GM21786 (cell line): ENCODE results near the gene MGAT1.
"Not testable (repeated sequence)": the region's sequence is repeated elsewhere in the genome, so short reads cannot be mapped to it uniquely, and the experiment has no call there.

ENCODE experiments used
- ATAC-seq: cut with Tn5 transposase; IDR thresholded peaks from one replicate; pipeline ENCODE4 v1.9.1; 2021; ENCODE audit not compliant: unreplicated experiment

MGAT1 gene

GRCh38 chr5:180802325-180803180, at the start of gene MGAT1:
Gene MGAT1 (minus strand): TSS chr5:180802806. CDS start chr5:180792971, 9,835 bp downstream.
- ATAC-seq: peak; percentile 24

GRCh38 chr5:180850434-180851078, 48.0 kb upstream of the MGAT1 start:
- no peak for ATAC-seq

- no peak for ATAC-seq
These were observed 47.2 kb upstream of the MGAT1 start for GRCh38 chr5:180849827-180850226.

- ATAC-seq: no peak
These were observed 46.3 kb upstream of the MGAT1 start for GRCh38 chr5:180848878-180849277.

GRCh38 chr5:180848265-180848664, 45.7 kb upstream of the MGAT1 start:
- no peak for ATAC-seq

GRCh38 chr5:180847026-180847425, 44.4 kb upstream of the MGAT1 start:
- ATAC-seq: no peak

GRCh38 chr5:180844858-180845257, 42.3 kb upstream of the MGAT1 start:
- no peak for ATAC-seq

GRCh38 chr5:180844432-180844831, 41.8 kb upstream of the MGAT1 start:
- no peak for ATAC-seq

GRCh38 chr5:180839935-180840334, 37.3 kb upstream of the MGAT1 start:
- ATAC-seq: no peak

GRCh38 chr5:180839227-180839626, 36.6 kb upstream of the MGAT1 start:
- no peak for ATAC-seq

- ATAC-seq: no peak
These were observed 34.9 kb upstream of the MGAT1 start for GRCh38 chr5:180837478-180837877.

- peak; percentile 50 for ATAC-seq
These were observed 30.0 kb upstream of the MGAT1 start for GRCh38 chr5:180832638-180833068.

GRCh38 chr5:180831139-180832093, 28.8 kb upstream of the MGAT1 start:
- peak; percentile 74 for ATAC-seq

GRCh38 chr5:180830253-180831138, 27.9 kb upstream of the MGAT1 start:
- ATAC-seq: peak; percentile 29

- no peak for ATAC-seq
These were observed 27.1 kb upstream of the MGAT1 start for GRCh38 chr5:180829726-180830125.

GRCh38 chr5:180828756-180829531, 26.3 kb upstream of the MGAT1 start:
- ATAC-seq: not testable (repeated sequence)

- ATAC-seq: not testable (repeated sequence)
These were observed 24.8 kb upstream of the MGAT1 start for GRCh38 chr5:180827374-180827773.

GRCh38 chr5:180825768-180826525, 23.3 kb upstream of the MGAT1 start:
- ATAC-seq: no peak
